Activated CD8-positive, alpha-beta memory T cell treated with anti-CD3 and anti-CD28 coated beads, Interleukin-2, amount 50 U/mL, for 4 hours (primary cell): ENCODE results near the gene SOD3.

Experiments
- DNase-seq: peaks from one replicate; pipeline ENCODE4 v3.0.0-alpha.2; 2020

SOD3 gene, protein sequence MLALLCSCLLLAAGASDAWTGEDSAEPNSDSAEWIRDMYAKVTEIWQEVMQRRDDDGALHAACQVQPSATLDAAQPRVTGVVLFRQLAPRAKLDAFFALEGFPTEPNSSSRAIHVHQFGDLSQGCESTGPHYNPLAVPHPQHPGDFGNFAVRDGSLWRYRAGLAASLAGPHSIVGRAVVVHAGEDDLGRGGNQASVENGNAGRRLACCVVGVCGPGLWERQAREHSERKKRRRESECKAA

DNA sequence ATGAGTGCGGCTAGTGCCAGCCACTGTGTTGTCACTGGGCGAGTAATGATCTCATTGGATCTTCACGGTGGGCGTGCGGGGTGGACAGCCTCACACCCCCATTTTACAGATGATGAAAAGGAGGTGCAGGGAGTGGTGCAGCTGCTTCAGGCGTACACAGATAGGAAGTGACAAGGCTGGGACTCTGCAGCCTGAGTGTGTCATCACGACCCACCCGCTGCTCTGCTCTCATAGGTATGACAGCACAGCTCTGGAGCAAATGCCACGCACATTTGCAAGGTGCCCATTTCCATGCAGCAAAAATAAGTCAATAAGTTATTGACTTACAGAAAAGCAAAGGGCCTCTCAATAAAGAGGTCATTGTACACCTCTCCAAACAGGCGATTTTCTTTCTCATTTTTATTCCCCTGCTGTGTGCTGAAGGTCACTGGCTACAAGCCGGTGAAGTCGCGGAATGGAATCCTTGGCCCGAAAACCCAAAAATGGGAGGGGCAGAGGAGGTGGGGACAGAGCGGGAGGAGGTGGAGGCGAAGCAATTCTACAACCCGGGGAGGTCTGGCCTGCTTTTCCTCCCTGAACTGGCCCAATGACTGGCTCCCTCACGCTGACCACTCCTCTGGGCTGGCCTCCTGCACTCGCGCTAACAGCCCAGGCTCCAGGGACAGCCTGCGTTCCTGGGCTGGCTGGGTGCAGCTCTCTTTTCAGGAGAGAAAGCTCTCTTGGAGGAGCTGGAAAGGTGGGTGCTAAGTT, at the start of gene SOD3:
TSS of gene SOD3 (plus strand) at position 658 of the 750 bp plus-strand sequence. CDS start 3,949 bp downstream, outside the sequence.
- no peak for DNase-seq

DNA sequence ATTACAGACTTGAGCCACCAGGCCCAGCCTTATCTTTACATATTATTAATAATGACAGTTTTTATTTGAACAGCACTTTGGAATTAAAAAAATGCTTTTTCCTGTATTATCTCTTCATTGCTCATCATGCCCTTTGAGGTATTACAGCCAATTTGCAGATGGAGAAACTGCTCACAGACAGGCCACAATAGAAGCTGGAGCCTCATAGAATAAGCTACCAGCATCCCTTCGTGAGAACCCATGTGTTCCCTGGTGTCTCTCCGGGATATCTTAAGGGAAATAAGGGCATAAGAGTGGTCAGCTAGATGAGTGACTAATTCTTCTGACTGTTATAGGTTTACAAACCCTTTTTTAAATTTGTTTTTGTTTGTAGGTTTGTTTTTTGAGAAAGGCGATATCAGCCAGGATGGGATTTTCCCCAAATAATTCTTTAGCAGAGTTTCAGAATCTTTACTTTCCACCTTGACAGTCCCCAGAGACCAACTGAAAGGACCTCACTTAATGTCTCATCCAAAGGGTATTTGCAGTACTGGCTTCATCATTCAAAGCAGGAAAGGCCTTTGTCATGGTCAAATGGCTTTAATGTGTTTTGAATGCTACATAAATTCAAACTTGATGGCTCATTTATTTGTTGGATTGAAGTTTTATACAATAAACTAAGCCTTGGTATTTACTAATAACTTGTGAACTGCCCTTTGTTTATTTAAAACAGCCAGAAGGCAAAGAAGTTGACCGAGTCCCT, 48.0 kb upstream of the SOD3 start:
- no peak for DNase-seq

DNA sequence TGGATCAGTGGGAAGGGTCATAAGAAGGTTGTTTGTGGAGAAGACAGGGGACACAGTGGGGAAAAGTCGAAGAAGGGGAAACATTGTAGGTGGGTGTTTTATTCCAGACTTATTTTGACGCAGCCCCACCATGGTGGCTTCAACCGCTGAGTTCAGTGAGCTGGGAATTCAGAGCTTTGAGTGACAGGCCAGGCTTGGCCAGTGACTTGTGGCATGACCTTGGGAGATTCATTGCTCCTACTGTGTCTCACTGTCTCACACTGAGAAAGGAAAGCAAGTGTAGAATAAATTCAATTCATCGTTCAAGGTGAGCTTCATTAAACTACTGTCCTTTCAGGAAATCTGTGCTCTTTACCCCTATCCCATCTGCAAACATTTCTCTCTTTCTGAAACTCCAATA, 47.4 kb upstream of the SOD3 start:
- no peak for DNase-seq

DNA sequence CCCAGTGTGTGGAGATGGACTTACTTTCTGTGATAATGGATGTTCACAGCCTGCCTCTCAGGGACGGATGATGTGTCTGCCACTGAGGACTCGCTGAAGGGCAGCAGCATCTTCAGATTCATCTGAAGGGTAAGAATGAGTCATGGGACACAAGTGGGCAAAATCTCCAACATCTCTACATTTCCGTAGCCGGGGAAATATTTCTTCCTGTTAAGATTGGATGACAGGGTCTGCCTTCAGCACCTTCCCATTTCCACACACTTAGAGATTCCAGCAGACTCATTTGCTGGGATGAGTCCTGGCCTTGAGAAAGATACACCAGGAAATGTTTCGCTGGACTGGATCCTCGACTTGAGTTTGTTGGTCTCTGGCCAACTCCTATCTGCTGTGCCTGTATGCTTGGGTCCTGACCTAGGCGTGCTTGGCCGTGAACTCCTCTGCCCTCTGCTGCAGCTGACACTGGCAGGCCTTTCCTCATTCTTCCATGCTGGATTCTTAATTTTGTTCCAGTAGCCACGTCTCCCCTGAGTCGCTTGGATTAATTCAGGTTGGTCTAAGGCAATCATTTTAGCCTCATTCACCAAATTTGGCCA, 46.5 kb upstream of the SOD3 start:
- no peak for DNase-seq

DNA sequence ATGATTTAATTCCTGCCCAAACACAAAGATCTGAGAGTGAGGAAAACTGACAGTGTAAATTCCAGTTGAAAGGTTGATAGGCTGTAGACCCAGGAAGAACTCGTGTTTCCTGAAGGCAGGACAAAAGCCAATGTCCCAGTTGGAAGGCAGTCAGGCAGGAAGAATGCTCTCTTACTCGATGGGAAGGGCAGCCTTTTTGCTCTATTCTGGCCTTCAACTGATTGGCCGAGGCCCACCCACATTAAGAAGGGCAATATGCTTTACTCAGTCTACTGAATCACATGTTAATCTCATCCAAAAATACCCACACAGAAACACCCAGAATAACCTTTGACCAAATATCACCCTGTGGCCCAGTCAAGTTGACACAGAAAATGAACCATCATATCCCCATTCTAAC, 45.3 kb upstream of the SOD3 start:
- DNase-seq: no peak

DNA sequence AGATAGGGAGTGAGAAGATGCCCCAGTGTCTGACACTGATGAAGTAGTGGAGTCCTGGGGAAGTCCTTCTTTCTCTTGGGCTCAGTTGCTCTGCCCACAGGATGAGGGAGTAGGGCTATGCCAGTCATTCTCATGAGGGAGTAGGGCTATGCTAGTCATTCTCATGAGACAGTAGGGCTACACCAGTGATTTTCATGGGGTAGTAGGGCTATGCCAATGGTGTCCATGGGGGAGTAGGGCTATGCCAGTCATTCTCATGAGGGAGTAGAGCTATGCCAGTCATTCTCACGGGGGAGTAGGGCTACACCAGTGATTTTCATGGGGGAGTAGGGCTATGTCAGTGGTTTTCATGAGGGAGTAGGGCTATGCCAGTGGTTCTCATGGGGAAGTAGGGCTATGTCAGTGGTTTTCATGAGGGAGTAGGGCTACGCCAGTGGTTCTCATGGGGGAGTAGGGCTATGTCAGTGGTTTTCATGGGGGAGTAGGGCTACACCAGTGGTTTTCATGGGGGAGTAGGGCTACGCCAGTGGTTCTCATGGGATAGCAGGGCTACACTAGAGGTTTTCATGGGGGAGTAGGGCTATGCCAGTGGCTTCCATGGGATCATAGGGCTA, 43.3 kb upstream of the SOD3 start:
- no peak for DNase-seq

DNA sequence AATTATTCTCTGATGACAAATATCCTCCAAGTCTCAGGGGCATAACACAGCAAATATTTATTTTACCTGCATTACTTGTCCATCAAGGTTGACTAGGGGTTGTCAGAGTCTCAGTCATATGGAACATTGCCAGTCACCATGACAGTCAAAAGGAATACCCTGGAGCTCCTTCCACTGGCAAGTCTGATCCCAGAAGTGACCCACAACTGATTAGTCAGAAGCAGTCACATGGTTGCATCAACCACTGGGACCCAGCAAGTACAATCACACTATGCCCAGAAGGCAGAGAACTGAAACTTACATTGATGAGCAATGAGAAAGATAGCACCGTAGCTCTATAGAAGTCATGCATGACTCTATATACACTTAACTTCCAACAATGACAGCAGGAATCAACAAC, 41.9 kb upstream of the SOD3 start:
- DNase-seq: no peak

DNA sequence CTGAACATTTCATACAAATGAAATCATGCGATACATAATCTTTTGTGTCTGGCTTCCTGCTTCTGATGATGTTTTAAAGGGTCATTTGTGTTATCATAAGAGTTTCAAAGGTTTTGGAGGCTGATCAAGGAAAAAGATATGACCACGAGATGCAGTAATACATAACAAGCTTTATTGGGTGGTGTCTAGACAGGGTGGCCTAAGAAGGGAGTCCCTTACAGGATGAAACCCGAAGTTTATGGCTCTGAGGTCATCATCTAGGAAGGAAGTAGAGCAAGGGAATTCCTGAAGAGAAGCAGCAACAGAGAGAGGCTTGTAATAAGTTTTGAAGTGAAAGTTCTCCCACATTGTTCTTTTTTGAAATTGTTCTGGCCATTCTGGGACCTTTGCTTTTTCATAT, 40.8 kb upstream of the SOD3 start:
- DNase-seq: no peak

DNA sequence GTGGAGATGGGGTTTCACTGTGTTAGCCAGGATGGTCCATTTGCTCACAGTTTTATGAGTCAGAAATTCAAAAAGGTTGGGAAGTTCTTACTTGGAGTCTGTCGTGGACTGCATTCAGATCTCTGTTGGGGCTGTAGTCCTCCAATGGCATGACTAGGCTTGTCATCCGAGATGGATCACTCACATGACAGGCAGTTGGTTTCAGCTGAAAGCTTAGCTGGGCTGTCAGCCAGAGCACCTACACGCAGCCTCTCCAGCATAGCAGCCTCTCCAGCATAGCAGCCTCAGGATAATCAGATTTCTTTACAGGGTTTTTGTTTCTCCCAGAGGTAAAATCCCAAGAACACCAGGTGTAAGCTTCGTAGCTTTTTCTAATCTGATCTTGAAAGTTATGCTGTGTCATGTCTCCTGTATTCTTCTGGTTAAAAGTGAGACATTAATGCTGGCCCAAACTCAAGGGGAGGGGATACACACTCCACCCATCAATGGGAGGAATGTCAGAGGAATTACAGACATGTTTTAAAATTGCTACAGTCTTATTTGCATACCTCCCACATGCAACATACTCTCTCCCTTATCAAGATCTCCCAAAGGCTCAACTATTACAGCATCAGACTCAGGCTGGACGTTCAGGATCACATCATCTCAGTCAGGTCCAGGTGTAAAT, 31.6 kb upstream of the SOD3 start:
- no peak for DNase-seq

DNA sequence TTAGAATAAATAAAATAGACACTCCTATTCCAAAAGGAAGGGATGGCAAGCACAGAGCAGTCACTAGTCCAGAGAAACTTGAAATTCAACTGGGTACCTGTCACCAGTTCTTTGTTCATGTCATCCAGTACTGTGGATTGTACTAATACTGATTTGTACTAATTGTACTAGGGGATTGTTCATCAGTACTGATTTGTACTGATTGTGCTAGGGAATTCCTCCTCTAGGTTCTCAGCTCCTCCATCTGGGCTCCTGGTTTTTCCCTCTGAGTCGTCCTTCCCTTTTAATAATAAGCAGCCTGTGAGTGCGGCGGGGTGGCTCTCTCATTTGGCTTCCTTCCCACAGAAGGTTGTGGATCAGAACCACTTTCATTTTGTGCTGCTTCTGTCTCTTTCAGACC, 31.0 kb upstream of the SOD3 start:
- DNase-seq: no peak

DNA sequence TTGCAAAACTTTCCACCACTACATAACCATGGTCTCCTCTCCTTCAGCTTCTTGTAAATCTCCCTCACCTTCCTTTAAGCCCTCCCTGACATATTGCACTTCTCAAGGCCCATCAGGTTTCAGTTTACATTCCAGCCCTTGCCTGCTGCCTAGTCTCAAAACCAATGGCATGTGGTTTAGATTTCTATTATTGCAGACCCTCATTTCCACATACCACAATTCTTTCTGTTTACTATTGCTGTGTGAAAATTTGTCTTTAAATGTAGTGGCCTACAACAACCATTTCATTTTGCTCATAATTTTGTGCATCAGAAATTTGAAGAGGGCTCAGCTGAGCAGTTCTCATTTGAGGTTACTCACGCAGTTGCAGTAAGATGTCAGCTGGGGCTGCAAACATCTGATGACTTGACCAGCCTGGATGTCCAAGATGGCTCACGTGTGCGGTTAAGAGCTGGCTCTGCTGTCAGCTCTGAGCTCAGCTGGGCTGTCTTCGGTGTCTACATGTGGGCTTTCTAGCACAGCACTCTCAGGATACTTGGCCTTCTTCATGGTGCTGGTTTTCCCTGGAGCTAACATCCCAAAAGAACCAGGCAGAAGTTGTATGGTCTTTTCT, 29.9 kb upstream of the SOD3 start:
- DNase-seq: no peak

DNA sequence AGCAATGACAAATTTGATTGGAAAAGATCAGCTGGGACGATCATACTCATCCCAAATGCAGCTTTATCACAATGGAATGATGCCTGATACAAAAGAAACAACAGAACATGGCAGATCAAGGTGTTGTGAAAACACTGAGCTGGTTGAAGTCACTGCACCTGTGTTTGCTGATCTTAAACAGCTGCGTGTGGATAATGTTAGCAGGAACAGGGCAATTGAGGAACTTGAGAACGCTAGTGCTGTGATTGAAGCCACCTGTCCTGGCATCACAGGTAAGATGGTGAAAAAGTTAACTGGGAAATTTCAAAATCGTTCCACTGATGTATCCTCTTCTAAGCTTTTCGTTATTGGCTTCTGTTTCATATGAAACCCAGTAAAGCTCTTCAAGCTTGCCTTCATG, 27.4 kb upstream of the SOD3 start:
- DNase-seq: no peak

DNA sequence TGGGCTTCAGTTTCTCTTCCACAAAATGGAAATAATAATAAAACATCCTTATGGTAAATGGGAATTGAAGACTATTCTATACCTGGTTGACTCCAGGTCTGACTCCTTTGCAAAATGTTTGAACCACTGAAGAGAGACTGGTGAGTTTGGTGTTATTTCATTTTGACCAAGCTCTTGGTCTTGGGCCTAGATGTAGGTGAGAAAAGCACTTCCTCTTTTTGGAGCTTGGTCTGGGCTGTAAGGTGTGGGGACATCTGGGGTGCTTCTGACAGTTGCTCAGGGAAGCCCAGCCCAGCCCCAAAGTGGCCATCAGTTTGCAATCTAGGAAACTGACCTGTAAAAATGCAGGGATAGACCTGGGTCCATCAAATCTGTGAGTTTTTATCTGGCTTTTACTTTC, 26.8 kb upstream of the SOD3 start:
- no peak for DNase-seq

DNA sequence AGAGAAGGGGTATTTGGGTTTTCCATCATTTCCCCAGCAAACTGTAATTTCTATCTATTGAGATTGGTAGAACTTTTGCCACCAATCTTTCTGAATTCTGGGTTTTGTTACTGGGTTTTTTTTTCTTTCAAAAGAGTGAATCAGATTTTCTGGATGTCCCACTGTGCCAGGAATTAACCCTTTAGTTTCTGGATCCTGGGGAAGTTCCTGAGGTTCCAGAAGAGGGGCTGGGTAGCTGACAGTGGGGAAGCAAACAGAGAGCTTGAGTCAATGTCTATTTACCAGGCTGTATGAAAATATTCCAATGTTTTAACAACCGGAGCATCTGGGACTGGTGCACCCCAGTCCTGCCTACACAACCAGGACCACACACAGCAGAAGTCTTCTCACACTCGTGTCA, 25.8 kb upstream of the SOD3 start:
- DNase-seq: no peak

DNA sequence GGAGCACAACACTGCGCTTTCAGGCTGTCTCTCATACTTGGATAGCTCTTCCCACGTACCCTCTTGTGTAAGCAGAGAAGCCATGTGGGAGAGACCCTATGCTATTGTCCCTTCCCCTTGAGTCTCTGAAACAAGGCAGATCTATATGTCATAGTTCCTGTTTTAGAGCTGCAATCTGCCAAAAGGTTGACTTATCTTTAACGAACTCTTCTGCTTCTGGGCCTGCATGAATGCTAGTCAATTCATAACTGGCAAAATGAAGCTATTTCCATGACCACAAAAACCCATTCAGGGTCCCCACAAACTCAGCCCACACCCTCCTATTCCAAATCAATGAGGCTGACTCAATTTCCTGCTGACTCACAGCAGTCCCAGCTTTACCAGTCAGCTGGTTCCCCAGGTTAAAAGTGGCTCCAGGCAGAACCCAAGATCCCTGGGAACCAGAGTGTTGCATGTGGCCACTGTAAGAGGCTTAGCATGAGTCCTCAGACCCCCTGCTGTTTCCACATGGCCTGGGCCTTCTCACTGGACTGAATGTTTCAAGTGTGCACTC, 25.3 kb upstream of the SOD3 start:
- no peak for DNase-seq

DNA sequence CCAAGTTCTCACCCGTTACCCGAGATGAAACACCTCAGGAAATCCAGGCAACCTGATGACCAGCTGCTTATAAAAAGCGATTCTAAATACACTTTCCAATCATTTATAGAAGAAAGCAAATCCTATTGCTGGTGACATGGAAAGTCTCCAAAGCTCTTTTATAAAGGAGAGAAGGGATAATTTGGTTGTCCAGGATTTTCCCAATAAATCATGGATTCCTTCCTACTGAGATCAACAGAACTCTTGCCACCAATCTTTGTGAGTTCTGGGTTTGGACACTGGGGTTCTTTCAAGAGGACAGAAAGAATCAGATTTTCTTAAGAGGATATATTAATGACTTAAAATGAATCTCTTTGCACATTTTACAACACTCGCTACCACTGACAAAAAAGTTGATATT, 24.7 kb upstream of the SOD3 start:
- DNase-seq: no peak

DNA sequence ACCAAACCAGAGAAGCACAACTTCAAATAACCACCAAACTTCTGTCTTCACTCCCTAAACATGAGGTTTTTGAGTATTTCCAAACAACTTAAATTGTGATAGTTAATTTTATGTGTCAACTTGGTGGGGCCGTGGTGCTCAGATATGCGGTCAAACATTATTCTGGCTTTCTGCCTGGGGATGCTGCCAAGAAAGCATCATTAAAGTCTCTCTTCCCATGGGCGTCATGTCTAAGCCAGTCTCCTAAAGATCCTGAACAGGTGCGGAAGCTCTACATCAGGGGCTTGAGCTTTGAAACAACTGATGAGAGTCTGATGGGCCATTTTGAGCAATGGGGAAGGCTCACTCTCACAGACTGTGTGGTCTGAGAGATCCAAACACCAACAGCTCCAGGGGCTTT, 24.1 kb upstream of the SOD3 start:
- no peak for DNase-seq

DNA sequence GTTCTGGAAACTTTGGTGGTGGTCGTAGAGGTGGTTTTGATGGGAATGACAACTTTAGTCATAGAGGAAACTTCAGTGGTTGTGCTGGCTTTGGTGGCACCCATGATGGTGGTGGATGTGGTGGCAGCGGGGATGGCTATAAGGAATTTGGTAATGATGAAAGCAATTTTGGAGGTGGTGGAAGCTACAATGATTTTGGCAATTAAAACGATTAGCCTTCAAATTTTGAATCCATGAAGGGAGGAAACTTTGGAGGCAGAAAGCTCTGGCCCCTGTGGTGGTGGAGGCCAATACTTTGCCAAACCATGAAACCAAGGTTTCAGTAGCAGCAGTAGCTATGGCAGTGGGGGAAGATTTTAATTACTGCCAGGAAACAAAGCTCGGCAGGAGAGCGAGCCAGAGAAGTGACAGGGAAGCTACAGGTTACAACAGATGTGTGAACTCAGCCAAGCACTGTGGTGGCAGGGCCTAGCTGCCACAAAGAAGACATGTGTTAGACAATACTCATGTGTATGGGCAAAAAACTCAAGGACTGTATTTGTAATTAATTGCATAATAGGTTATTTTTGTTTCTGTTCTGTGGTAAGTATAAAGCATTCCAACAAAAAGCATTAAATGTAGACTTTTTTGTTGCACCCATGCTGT, 23.2 kb upstream of the SOD3 start:
- DNase-seq: no peak

DNA sequence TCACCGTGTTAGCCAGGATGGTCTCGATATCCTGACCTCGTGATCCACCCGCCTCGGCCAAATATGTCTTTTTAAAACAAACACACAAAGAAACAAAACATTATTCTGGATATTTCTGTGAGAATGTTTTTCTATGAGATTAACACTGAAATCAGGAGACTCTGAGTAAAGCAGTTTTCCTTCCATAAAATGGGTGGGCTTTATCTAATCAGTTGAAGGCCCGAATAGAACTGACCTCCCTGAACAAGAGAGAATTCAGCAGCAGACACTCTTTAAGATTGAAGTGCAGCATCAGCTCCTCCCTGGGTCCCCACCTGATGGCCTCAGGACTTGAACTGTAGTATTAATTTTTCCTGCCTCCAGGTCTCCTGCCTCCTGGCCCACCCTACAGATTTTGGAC, 22.4 kb upstream of the SOD3 start:
- no peak for DNase-seq

DNA sequence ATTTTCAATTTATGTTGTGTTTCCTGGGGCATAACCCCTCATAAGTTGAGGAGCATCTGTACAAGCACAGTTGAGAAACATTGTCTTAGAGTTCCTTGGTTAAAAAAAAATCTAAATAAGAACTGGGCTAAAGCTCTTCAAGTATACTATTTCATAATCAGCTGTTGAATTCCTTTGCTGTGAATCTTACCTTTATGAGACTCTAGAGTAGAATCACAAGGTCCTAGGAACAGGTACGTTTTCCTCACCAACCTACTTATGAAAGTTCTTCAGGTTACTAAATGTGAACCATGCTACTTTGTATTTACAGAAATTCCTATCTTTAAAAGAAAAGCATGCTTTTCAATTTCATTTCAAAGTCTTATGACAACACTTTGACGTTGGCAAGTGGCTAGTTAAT, 20.9 kb upstream of the SOD3 start:
- no peak for DNase-seq

DNA sequence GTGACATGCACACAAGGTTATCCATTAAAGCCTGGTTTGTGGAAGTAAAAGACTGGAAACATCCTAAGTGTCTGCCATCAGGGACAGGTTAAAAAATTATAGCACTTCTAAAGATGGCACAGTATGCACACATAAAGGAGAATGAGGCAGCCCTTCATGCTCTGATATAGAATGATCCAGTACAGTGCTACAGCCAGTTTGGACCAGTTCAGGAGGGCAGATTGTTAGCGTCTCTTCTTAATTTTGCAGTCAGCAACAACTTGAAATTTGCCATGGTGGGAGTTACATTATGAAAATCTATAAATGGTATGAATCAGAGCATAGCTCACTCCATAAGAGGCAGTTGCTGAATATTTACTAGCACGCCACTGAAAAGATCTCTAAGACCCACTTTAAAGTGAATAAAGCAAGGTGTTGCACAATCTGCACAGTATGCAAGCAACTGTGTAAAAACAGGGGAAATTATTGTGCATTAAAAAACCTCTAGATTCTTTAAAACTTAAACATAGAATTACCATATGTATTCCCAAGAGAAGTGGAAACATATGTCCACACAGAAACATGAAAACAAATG, 20.3 kb upstream of the SOD3 start:
- DNase-seq: no peak
